ENCODE results near the gene TPI1.

DNA sequence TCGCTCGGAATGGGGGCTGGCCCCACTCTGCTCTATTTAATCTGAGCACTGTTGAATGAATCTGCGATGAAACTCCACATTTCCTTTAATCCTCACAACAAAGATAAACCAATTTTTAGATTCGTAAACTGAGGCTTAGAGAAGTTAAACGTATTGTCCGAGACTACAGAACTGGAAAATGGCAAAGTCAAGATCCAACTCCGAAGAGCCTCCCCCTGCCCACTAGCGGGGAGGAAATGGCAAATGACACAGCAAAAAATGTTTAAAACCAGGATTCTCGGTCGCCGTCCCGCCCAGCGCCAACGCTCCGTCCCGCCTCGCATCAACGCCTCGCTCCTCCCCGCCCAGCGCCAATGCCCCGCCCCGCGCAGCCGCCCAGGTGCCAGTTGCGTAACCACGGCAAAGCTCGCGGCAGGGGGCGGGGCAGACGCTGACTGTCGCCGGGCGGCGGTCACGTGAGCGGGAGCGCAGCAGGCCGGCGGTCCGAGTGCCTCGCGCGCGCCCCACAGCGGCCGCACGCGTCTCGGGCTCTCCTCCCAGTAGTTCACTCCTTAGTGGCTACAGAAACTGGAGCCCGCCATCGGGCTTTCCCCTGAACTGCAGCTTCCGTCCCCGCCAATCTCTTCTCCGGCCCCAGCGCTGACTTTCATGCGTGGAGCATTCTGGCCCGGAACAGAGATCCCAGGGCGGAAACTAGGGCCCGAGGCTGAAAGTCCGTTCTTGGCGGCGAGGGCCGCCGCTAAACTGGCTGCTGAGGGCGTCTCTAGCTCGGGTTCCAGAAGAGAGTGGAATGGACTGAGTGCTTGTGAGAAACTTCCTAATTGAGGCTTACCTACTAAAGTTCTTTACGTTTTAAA is 23.7 kb downstream of the TPI1 start:
- TF ChIP-seq, protein P1, sequence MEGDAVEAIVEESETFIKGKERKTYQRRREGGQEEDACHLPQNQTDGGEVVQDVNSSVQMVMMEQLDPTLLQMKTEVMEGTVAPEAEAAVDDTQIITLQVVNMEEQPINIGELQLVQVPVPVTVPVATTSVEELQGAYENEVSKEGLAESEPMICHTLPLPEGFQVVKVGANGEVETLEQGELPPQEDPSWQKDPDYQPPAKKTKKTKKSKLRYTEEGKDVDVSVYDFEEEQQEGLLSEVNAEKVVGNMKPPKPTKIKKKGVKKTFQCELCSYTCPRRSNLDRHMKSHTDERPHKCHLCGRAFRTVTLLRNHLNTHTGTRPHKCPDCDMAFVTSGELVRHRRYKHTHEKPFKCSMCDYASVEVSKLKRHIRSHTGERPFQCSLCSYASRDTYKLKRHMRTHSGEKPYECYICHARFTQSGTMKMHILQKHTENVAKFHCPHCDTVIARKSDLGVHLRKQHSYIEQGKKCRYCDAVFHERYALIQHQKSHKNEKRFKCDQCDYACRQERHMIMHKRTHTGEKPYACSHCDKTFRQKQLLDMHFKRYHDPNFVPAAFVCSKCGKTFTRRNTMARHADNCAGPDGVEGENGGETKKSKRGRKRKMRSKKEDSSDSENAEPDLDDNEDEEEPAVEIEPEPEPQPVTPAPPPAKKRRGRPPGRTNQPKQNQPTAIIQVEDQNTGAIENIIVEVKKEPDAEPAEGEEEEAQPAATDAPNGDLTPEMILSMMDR (IDR thresholded peaks at IDR 0.05): peak; percentile 76 to 98 (median 96)
- peak in 3 of 4 donors; percentile 58 to 83 (median 72) for TF ChIP-seq POLR2A (IDR thresholded peaks at IDR 0.05)
- TF ChIP-seq EP300 (IDR thresholded peaks at IDR 0.05): peak in 1 of 4 donors; percentile 42
